HEK293T (cell line): ENCODE results near the gene RBM20.

ENCODE experiments used
- BHLHE40 ChIP-seq: fragments of 450-650 bp; IDR thresholded peaks from 2 replicates; pipeline ENCODE4 v1.6.1; 2016; ENCODE audit warnings: mild to moderate bottlenecking, moderate library complexity, borderline replicate concordance
- ELF4 ChIP-seq: fragments of 450-650 bp; IDR thresholded peaks from 2 replicates; pipeline ENCODE4 v1.6.1; 2017; ENCODE audit warnings: antibody characterized with exemption
- FOXM1 ChIP-seq: fragments of 450-650 bp; IDR thresholded peaks from 2 replicates; pipeline ENCODE4 v1.6.1; 2017; ENCODE audit warnings: mild to moderate bottlenecking, borderline replicate concordance
- SUZ12 ChIP-seq: fragments of 450-650 bp; IDR thresholded peaks from 2 replicates; pipeline ENCODE4 v1.6.1; 2016; ENCODE audit warnings: mild to moderate bottlenecking

DNA sequence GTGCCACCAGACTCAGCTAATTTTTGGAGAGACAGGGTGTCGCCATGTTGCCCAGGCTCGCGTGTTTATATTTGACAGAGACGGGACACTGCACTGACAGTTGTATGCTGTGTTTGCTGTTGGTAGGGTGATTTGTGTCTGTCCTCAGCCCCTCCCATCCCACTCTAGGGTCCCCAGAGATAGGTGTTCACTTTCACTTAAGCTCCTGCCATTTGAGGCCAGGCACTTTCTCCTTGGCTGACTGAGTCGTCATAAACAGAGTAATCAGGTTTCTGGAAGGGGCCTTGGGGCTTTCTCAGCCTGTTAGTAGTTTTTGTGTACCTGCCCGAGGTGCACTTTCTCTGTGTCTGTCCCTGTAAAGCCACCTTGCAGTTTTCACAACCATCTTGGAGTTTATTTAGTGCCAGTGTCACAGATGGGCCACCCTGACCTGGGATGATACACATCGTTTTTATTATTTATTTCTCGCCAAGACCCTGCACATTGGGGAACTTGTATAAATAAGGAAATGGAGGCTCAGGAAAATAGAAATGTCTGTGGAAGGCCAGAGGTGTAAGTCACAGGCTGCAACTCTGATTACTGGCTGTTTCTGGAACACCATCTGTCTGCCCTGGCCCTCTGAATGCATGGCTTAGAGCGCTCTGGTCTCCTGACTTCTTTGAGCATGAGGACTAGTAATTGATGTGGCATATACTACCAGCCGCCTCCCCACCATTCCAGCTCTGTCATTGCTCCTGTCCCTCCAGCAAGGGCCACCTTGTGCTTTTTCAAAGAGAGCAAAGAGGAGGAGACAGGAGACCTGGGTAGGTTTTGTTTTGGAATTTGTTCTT lies 145.7 kb downstream of the RBM20 start:
- no peak for TF ChIP-seq ELF4
- TF ChIP-seq BHLHE40: no peak
- no peak for TF ChIP-seq SUZ12
- TF ChIP-seq FOXM1: no peak
